ENCODE measurements around the gene FAM120A.

The FAM120A gene

DNA sequence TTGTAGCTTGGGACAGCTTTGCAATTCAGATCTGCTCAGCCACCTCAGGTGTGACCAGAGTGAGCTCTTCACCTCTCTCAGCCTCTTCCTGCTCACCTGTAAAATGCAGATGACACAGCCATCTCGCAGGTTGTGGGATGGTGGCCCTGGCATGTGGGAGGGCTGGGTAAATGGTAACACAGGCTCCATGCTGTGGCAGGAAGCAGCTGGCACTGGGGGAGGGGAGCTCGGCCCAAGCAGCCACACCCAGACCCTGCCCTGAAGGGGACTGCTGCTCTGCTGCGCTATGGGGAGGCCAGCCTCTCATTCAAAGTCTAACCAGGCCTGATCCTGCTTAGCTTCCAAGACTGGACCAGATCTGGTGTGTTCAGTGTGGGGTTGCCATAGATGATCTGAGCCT lies 149.0 kb downstream of the FAM120A start:
- Histone ChIP-seq H3K27ac (no peak overlapping the region), H3K9ac (no peak overlapping the region), H3K36me3 (ENCODE audit: control insufficient read depth, insufficient read depth, low read length) (no peaks in the 10 kb centered on the region), H3K4me1 (no peaks in the 10 kb centered on the region), H3K9me3 (ENCODE audit: control insufficient read depth, low read length) (no peaks in the 10 kb centered on the region), H2AFZ (no peak overlapping the region), H3K4me2 (ENCODE audit: low read length) (no peak overlapping the region), H3K4me3 (ENCODE audit: low read depth, low read length) (no peak overlapping the region), H3K27me3 (ENCODE audit: control insufficient read depth, insufficient read depth, low read length) (no peaks in the 10 kb centered on the region), H3K79me2 (peaks cover 60% of the 10 kb centered on the region)
- no peak for TF ChIP-seq CTCF (IDR thresholded peaks at IDR 0.05)

DNA sequence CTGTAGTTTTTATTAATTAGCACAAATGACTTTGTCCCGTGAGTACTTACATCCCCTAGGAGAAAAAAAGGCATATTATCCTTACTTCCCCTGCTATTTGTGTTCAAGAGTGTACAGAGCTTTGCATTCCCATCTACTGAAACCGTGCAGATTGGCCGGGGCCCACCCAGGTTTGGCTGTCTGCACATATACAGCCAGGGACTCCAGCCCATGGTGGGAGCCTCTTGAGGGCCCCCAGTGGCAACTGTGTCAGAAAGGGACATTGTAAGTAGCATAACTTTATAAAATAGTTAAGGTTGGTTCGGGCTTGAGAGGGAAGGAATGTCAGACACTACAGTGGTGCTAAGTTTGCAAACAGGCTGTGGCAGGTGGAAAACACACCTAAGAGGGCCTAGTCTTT lies 149.6 kb downstream of the FAM120A start:
- Histone ChIP-seq H3K79me2 (peaks cover 54% of the 10 kb centered on the region), H3K9ac (no peak overlapping the region), H3K4me2 (ENCODE audit: low read length) (no peak overlapping the region), H3K9me3 (ENCODE audit: control insufficient read depth, low read length) (no peaks in the 10 kb centered on the region), H3K4me1 (no peaks in the 10 kb centered on the region), H3K4me3 (ENCODE audit: low read depth, low read length) (no peak overlapping the region), H3K36me3 (ENCODE audit: control insufficient read depth, insufficient read depth, low read length) (no peaks in the 10 kb centered on the region), H3K27me3 (ENCODE audit: control insufficient read depth, insufficient read depth, low read length) (no peaks in the 10 kb centered on the region), H3K27ac (no peak overlapping the region), H2AFZ (no peak overlapping the region)
- TF ChIP-seq CTCF (IDR thresholded peaks at IDR 0.05): no peak

GRCh38 chr9:93601666-93602065 lies 150.2 kb downstream of the FAM120A start:
- Histone ChIP-seq H3K4me2 (ENCODE audit: low read length) (no peak overlapping the region), H3K27ac (no peak overlapping the region), H3K9ac (no peak overlapping the region), H3K9me3 (ENCODE audit: control insufficient read depth, low read length) (no peaks in the 10 kb centered on the region), H3K4me3 (ENCODE audit: low read depth, low read length) (no peak overlapping the region), H2AFZ (no peak overlapping the region), H3K4me1 (no peaks in the 10 kb centered on the region), H3K79me2 (peaks cover 49% of the 10 kb centered on the region), H3K27me3 (ENCODE audit: control insufficient read depth, insufficient read depth, low read length) (no peaks in the 10 kb centered on the region), H3K36me3 (ENCODE audit: control insufficient read depth, insufficient read depth, low read length) (no peaks in the 10 kb centered on the region)
- TF ChIP-seq CTCF (IDR thresholded peaks at IDR 0.05): no peak

DNA sequence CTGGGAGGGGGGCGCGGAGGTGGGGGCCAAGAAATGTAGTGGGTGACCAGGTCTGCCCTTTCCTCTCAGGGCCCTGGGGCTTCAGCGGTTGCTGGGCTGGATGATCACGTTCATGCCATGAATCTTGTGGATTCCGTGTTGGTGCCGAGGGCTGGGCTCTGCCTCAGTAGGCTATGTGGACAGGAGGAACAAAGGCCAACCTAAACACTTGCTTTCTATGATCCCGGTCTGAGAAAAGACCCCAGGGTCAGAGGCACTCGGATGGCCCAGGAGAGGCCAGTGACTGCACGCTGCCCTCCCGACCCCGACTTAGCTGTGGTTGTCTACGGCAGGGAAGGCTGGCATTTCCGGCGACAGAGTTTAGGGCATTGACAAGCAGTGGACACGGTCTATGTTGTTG lies 151.5 kb downstream of the FAM120A start:
- no peaks in the 10 kb centered on the region for H3K4me1 ChIP-seq

More for the DNA sequence above, 151.5 kb downstream of the FAM120A start:
- Histone ChIP-seq H3K27me3 (ENCODE audit: control insufficient read depth, insufficient read depth, low read length) (no peaks in the 10 kb centered on the region), H3K9me3 (ENCODE audit: control insufficient read depth, low read length) (no peaks in the 10 kb centered on the region), H3K36me3 (ENCODE audit: control insufficient read depth, insufficient read depth, low read length) (no peaks in the 10 kb centered on the region), H3K4me3 (ENCODE audit: low read depth, low read length) (no peak overlapping the region), H3K4me2 (ENCODE audit: low read length) (no peak overlapping the region), H3K79me2 (peaks cover 39% of the 10 kb centered on the region), H3K9ac (no peak overlapping the region), H2AFZ (no peak overlapping the region), H3K27ac (no peak overlapping the region)
- TF ChIP-seq CTCF (IDR thresholded peaks at IDR 0.05): no peak

Data from parathyroid adenoma (tissue), 2 donors.